Neural progenitor cell (in vitro differentiated cells): Measurements from ENCODE around the gene ZNF677. TPM values are rescaled to one million over a fixed set of nuclear protein-coding genes. Genes with fewer than 3 reads are reported as not detected.
"Not testable (repeated sequence)": the region's sequence is repeated elsewhere in the genome, so short reads cannot be mapped to it uniquely, and the experiment has no call there.

Experiments used
- DNase-seq: peaks from one replicate; pipeline ENCODE4 v3.0.0-alpha.2; 2016; ENCODE audit warnings: low spot score
- H2AFZ ChIP-seq: fragments of 200-600 bp; sonication (generic); replicated peaks from 2 replicates; pipeline ENCODE4 v1.6.1; 2016; ENCODE audit warnings: antibody characterized with exemption
- H3F3A ChIP-seq: fragments of 200-600 bp; sonication (generic); 2 replicates; pipeline ENCODE4 v1.6.1; 2016; ENCODE audit warnings: antibody characterized with exemption, low read depth
- H3K27ac ChIP-seq: fragments of 200-600 bp; sonication (generic); 2 replicates; pipeline ENCODE4 v1.5.1; 2016; ENCODE audit warnings: mild to moderate bottlenecking
- H3K27me3 ChIP-seq: fragments of 200-600 bp; sonication (generic); 2 replicates; pipeline ENCODE4 v1.6.1; 2016; ENCODE audit warnings: mild to moderate bottlenecking, moderate library complexity
- H3K36me3 ChIP-seq: fragments of 200-600 bp; sonication (generic); 2 replicates; pipeline ENCODE4 v1.5.1; 2016
- H3K4me1 ChIP-seq: fragments of 200-600 bp; sonication (generic); 2 replicates; pipeline ENCODE4 v1.6.1; 2016; ENCODE audit warnings: mixed run types
- H3K4me2 ChIP-seq: fragments of 200-600 bp; sonication (generic); 2 replicates; pipeline ENCODE4 v1.6.1; 2016
- H3K4me3 ChIP-seq: fragments of 200-600 bp; sonication (generic); 2 replicates; pipeline ENCODE4 v1.5.1; 2016
- H3K79me2 ChIP-seq: fragments of 200-600 bp; sonication (generic); 2 replicates; pipeline ENCODE4 v1.6.1; 2016; ENCODE audit warnings: low read depth
- H3K9ac ChIP-seq: fragments of 200-600 bp; sonication (generic); 2 replicates; pipeline ENCODE4 v1.6.1; 2016
- H3K9me3 ChIP-seq: fragments of 200-600 bp; sonication (generic); 2 replicates; pipeline ENCODE4 v1.5.1; 2016; ENCODE audit warnings: low read depth
- H4K20me1 ChIP-seq: fragments of 200-600 bp; sonication (generic); 2 replicates; pipeline ENCODE4 v1.6.1; 2016; ENCODE audit warnings: low read depth
- H3K27ac Mint-ChIP-seq: 3 replicates; pipeline ENCODE4 v1.8.0; 2021; ENCODE audit warnings: mixed read lengths
- H3K27me3 Mint-ChIP-seq: 2 replicates; pipeline ENCODE4 v1.8.0; 2022; ENCODE audit warnings: low read depth, mild to moderate bottlenecking, inconsistent platforms, moderate library complexity, mixed read lengths; ENCODE audit not compliant: insufficient read depth
- H3K36me3 Mint-ChIP-seq: 3 replicates; pipeline ENCODE4 v1.8.0; 2021; ENCODE audit warnings: mixed read lengths
- H3K4me1 Mint-ChIP-seq: 3 replicates; pipeline ENCODE4 v1.8.0; 2021; ENCODE audit warnings: mixed read lengths
- H3K4me3 Mint-ChIP-seq: 3 replicates; pipeline ENCODE4 v1.8.0; 2021; ENCODE audit warnings: mild to moderate bottlenecking, moderate library complexity, mixed read lengths
- H3K9me3 Mint-ChIP-seq: 3 replicates; pipeline ENCODE4 v1.8.0; 2020; ENCODE audit warnings: mixed read lengths
- CTCF ChIP-seq: fragments of 200-600 bp; sonication (generic); IDR thresholded peaks from 2 replicates; pipeline ENCODE4 v1.5.1; 2017; ENCODE audit warnings: antibody characterized with exemption, mild to moderate bottlenecking
- EZH2 ChIP-seq: fragments of 200-600 bp; sonication (generic); IDR thresholded peaks from 2 replicates; pipeline ENCODE4 v1.6.1; 2017; ENCODE audit warnings: antibody characterized with exemption, mild to moderate bottlenecking, moderate library complexity
- EZH2phosphoT487 ChIP-seq: fragments of 200-600 bp; sonication (generic); IDR thresholded peaks from 2 replicates; pipeline ENCODE4 v1.6.1; 2017; ENCODE audit warnings: antibody characterized with exemption
- total RNA-seq: library from RNA; depleted of rRNA; stranded (reverse); fragments of >200 nt; gene quantifications from 2 replicates; pipeline ENCODE4 v1.2.3, GENCODE V29; 2015; ENCODE audit warnings: low replicate concordance

ZNF677 gene
- total RNA-seq, 1 donor from 2014 or later: 85.7 TPM

- Histone ChIP-seq H3K4me2 (no peak overlapping the region), H3F3A (no peaks in the 10 kb centered on the region), H3K36me3 (peaks cover 72% of the 10 kb centered on the region), H3K9ac (no peak overlapping the region), H3K4me3 (no peak overlapping the region), H3K27ac (no peak overlapping the region), H3K9me3 (peaks cover 40% of the 10 kb centered on the region), H3K79me2 (peaks cover 13% of the 10 kb centered on the region), H3K4me1 (no peaks in the 10 kb centered on the region), H4K20me1 (no peaks in the 10 kb centered on the region), H3K27me3 (no peaks in the 10 kb centered on the region), H2AFZ (no peak overlapping the region)
- Mint-ChIP-seq H3K36me3 (peaks cover 35% of the 10 kb centered on the region), H3K27me3 (no peaks in the 10 kb centered on the region), H3K9me3 (peaks cover 62% of the 10 kb centered on the region), H3K27ac (no peak overlapping the region), H3K4me1 (no peaks in the 10 kb centered on the region), H3K4me3 (no peak overlapping the region)
- TF ChIP-seq CTCF: no peak
- no peak for TF ChIP-seq EZH2
- no peak for TF ChIP-seq EZH2phosphoT487
- DNase-seq: no peak
Measured at GRCh38 chr19:53246498-53246897, 8.2 kb downstream of the ZNF677 start.

- Mint-ChIP-seq H3K36me3 (peaks cover 28% of the 10 kb centered on the region), H3K27ac (no peak overlapping the region), H3K27me3 (no peaks in the 10 kb centered on the region), H3K4me1 (no peaks in the 10 kb centered on the region), H3K4me3 (no peak overlapping the region), H3K9me3 (peaks cover 68% of the 10 kb centered on the region)
- H3K36me3 ChIP-seq: peaks cover 50% of the 10 kb centered on the region
- TF ChIP-seq EZH2phosphoT487 (no peak), CTCF (no peak), EZH2 (no peak)
- H3K27me3 ChIP-seq: no peaks in the 10 kb centered on the region
- no peak overlapping the region for H3K27ac ChIP-seq
- peaks cover 59% of the 10 kb centered on the region for H3K9me3 ChIP-seq
- H4K20me1 ChIP-seq: no peaks in the 10 kb centered on the region
- no peak overlapping the region for H3K9ac ChIP-seq
- H3K4me2 ChIP-seq: no peak overlapping the region
- H3K4me3 ChIP-seq: no peak overlapping the region
- H2AFZ ChIP-seq: no peak overlapping the region
- DNase-seq: no peak
- no peaks in the 10 kb centered on the region for H3K79me2 ChIP-seq
- peaks cover 7% of the 10 kb centered on the region for H3F3A ChIP-seq
- H3K4me1 ChIP-seq: no peaks in the 10 kb centered on the region
Measured at GRCh38 chr19:53237114-53237777, 17.4 kb downstream of the ZNF677 start.

GRCh38 chr19:53224606-53225005 lies 30.1 kb downstream of the ZNF677 start:
- no peak for DNase-seq
- no peak overlapping the region for H3K27ac Mint-ChIP-seq
- peaks cover 54% of the 10 kb centered on the region for H3K9me3 Mint-ChIP-seq
- Histone ChIP-seq H3K4me3 (no peak overlapping the region), H3K79me2 (no peaks in the 10 kb centered on the region), H3K9me3 (peaks cover 16% of the 10 kb centered on the region), H3F3A (no peaks in the 10 kb centered on the region), H3K4me2 (no peak overlapping the region), H2AFZ (no peak overlapping the region), H3K27ac (no peak overlapping the region), H3K36me3 (no peaks in the 10 kb centered on the region), H3K4me1 (no peaks in the 10 kb centered on the region), H3K27me3 (no peaks in the 10 kb centered on the region), H4K20me1 (no peaks in the 10 kb centered on the region), H3K9ac (no peak overlapping the region)
- TF ChIP-seq EZH2phosphoT487: no peak
- no peak for TF ChIP-seq EZH2
- no peak for TF ChIP-seq CTCF
- no peaks in the 10 kb centered on the region for H3K4me1 Mint-ChIP-seq
- H3K27me3 Mint-ChIP-seq: peaks cover 6% of the 10 kb centered on the region
- peaks cover 3% of the 10 kb centered on the region for H3K36me3 Mint-ChIP-seq
- no peak overlapping the region for H3K4me3 Mint-ChIP-seq

- H3K9me3 ChIP-seq: peaks cover 17% of the 10 kb centered on the region
- not testable (repeated sequence) for H3K4me1 ChIP-seq, H3K27me3 ChIP-seq, H3K4me1 Mint-ChIP-seq, H3K27ac ChIP-seq, H3K27me3 Mint-ChIP-seq, H3K4me3 Mint-ChIP-seq, H3K27ac Mint-ChIP-seq, H3K36me3 ChIP-seq, H3K79me2 ChIP-seq, H3K9ac ChIP-seq, H3F3A ChIP-seq, H3K4me3 ChIP-seq, DNase-seq, H3K4me2 ChIP-seq, H2AFZ ChIP-seq, H4K20me1 ChIP-seq, H3K36me3 Mint-ChIP-seq
- peaks cover 49% of the 10 kb centered on the region for H3K9me3 Mint-ChIP-seq
Measured at GRCh38 chr19:53222716-53223115, 32.0 kb downstream of the ZNF677 start.
